Lung (tissue), 12 donors: Measurements from ENCODE around the gene CLN6. TPM values are rescaled to one million over a fixed set of nuclear protein-coding genes. Genes with fewer than 3 reads are reported as not detected.
"Not testable (repeated sequence)": the region's sequence is repeated elsewhere in the genome, so short reads cannot be mapped to it uniquely, and the experiment has no call there.

Experiments
- ATAC-seq: fragments of 200-7000 bp; cut with Tn5 transposase; one replicate; pipeline ENCODE4 v1.9.1; 2020; ENCODE audit warnings: moderate number of reproducible peaks; ENCODE audit not compliant: insufficient read depth, low FRiP score
- DNase-seq, 3 donors: peaks; one replicate each; pipeline ENCODE4 v3.0.0-alpha.2; 2013 to 2017
- H3K27ac ChIP-seq, 2 donors: one replicate each; pipeline ENCODE4 v1.5.1; 2013; ENCODE audit warnings: mild to moderate bottlenecking in 2 of 2, moderate library complexity in 2 of 2, control low read depth in 1 of 2, inconsistent platforms in 1 of 2, low read depth in 1 of 2, low read length in 1 of 2
- H3K27me3 ChIP-seq, 3 donors: one replicate each; pipeline ENCODE4 v1.5.1; 2013; ENCODE audit warnings: low read length in 2 of 3; ENCODE audit not compliant: control insufficient read depth in 3 of 3, insufficient read depth in 3 of 3
- H3K36me3 ChIP-seq, 4 donors: one replicate each; pipeline ENCODE4 v1.5.1; 2013; ENCODE audit warnings: low read length in 4 of 4, mild to moderate bottlenecking in 1 of 4, moderate library complexity in 1 of 4; ENCODE audit not compliant: control insufficient read depth in 4 of 4, insufficient read depth in 4 of 4
- H3K4me1 ChIP-seq, 5 donors: one replicate each; pipeline ENCODE4 v1.5.1; 2013; ENCODE audit warnings: low read length in 5 of 5, mild to moderate bottlenecking in 2 of 5, moderate library complexity in 1 of 5; ENCODE audit not compliant: control insufficient read depth in 5 of 5, insufficient read depth in 5 of 5
- H3K4me3 ChIP-seq: one replicate; pipeline ENCODE4 v1.5.1; 2013; ENCODE audit warnings: mild to moderate bottlenecking, control low read depth, moderate library complexity
- H3K9ac ChIP-seq, 2 donors: one replicate each; pipeline ENCODE4 v1.5.1; 2013; ENCODE audit warnings: low read length in 2 of 2, control low read depth in 1 of 2; ENCODE audit not compliant: insufficient read depth in 1 of 2
- H3K9me3 ChIP-seq, 4 donors: one replicate each; pipeline ENCODE4 v1.5.1; 2013; ENCODE audit warnings: low read length in 3 of 4, mild to moderate bottlenecking in 1 of 4, moderate library complexity in 1 of 4; ENCODE audit not compliant: control insufficient read depth in 4 of 4, insufficient read depth in 3 of 4
- WGBS, 2 donors: extraction: QIAGEN DNeasy Blood & Tissue Kit; methylation state at CpG; one replicate each; pipeline ENCODE4 v1.1.7; 2013; 5-methylcytosine and 5-hydroxymethylcytosine counted together
- polyA plus RNA-seq, 2 donors: library from polyadenylated mRNA; stranded (reverse); fragments of 200-250 nt; gene quantifications; one replicate each; pipeline ENCODE4 v1.2.1, GENCODE V29; 2013
- total RNA-seq, 2 donors: library from RNA; depleted of rRNA in 1 of 2; stranded (reverse); fragments of >200 nt in 1 of 2; gene quantifications; one replicate each; pipeline ENCODE4 v1.2.1, GENCODE V29; 2014 to 2021
- TF ChIP-seq, protein P1 (sequence below): IDR thresholded peaks from 2 replicates; pipeline ENCODE4 v1.5.1; 2012; ENCODE audit warnings: mild to moderate bottlenecking; ENCODE audit errors: control extremely low read depth, extremely low read depth
- donor health status: control.
- donor health status: control.
- donor health status: Bipolar disorder and iron deficiency.
- donor health status: healthy.
- donor health status: DM: yes; HTN: yes; CAD: no.

Gene CLN6
- total and polyA plus RNA-seq, 4 donors = 13.9 to 48.9 (median 42.2) TPM

DNA sequence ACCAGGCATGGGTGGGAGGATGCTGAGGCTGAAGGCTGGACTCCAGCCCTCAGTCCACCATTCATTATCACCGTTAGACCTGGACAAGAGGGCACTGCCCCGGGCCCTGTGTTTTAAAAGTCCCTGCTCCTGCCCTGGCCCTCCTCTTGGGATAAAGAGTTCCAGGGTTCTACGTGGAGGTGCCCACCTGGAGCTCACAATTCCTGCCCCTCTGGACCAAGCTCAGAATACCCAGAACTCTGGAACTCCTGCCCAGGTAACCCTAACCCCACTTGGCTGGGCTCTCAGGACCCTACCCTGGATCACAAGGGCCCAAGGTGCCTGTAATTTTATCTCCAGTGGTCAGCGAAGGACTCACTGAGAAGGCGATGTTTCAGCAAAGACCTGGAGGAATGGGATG is 25.6 kb downstream of the CLN6 start:
- 96% methylated on average over 5 of the region's 5 CpGs for WGBS, 2 donors
- no peak for DNase-seq
- Histone ChIP-seq H3K9me3 (no peaks in the 10 kb centered on the region), H3K4me3 (no peak overlapping the region), H3K4me1 (peaks cover 0 to 34% (median 9%) of the 10 kb centered on the region in 5 donors), H3K36me3 (peaks cover 0 to 3% (median 1%) of the 10 kb centered on the region in 4 donors), H3K27me3 (no peaks in the 10 kb centered on the region), H3K27ac (no peak overlapping the region), H3K9ac (no peak overlapping the region)
- TF ChIP-seq, protein P1, sequence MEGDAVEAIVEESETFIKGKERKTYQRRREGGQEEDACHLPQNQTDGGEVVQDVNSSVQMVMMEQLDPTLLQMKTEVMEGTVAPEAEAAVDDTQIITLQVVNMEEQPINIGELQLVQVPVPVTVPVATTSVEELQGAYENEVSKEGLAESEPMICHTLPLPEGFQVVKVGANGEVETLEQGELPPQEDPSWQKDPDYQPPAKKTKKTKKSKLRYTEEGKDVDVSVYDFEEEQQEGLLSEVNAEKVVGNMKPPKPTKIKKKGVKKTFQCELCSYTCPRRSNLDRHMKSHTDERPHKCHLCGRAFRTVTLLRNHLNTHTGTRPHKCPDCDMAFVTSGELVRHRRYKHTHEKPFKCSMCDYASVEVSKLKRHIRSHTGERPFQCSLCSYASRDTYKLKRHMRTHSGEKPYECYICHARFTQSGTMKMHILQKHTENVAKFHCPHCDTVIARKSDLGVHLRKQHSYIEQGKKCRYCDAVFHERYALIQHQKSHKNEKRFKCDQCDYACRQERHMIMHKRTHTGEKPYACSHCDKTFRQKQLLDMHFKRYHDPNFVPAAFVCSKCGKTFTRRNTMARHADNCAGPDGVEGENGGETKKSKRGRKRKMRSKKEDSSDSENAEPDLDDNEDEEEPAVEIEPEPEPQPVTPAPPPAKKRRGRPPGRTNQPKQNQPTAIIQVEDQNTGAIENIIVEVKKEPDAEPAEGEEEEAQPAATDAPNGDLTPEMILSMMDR = no peak
- no peak for ATAC-seq

DNA sequence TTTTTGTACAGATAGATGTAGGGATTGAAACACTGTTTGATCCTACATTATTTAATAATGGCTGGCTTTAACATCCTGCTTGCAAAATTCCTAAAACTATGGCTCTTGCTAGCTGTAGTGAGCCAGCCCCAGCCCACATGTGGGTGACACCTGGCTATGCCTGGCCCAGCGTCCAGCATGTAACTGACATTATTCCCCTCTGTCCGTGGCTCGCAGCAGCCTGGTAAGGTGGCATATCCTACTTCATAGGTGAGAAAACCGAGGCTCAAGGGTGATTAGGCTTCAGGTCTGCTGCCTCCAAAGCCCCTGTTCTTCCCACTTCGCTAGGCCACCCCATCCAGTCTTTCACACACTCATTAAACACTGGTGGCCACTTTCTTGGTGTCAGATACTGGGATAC is 26.0 kb downstream of the CLN6 start:
- no peak overlapping the region for H3K27ac ChIP-seq
- DNase-seq (no peak), ATAC-seq (no peak)
- H3K27me3 ChIP-seq = no peaks in the 10 kb centered on the region
- 96 to 98% methylated on average over 5 of the region's 5 CpGs for WGBS, 2 donors
- peaks cover 0 to 3% (median 1%) of the 10 kb centered on the region in 4 donors for H3K36me3 ChIP-seq
- H3K4me3 ChIP-seq = no peak overlapping the region
- TF ChIP-seq, protein P1 = no peak
- no peak overlapping the region for H3K9ac ChIP-seq
- H3K4me1 ChIP-seq = peaks cover 0 to 32% (median 9%) of the 10 kb centered on the region in 5 donors
- H3K9me3 ChIP-seq = no peaks in the 10 kb centered on the region

DNA sequence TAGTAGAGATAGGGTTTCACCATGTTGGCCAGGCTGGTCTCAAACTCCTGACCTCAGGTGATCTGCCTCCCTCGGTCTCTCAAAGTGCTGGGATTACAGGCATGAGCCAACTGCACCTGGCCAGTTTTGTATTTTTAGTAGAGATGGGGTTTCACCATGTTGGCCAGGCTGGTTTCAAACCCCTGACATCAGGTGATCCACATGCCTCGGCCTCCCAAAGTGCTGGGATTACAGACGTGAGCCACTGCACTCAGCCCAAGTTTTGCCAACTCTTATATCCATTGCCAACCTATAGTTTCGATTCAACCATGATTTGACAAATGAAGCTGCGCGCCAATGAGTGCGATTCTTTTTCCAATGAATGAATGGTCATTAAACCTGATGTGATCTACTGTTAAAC is 26.5 kb downstream of the CLN6 start:
- peaks cover 0 to 29% (median 9%) of the 10 kb centered on the region in 5 donors for H3K4me1 ChIP-seq
- not testable (repeated sequence) for DNase-seq, ATAC-seq

DNA sequence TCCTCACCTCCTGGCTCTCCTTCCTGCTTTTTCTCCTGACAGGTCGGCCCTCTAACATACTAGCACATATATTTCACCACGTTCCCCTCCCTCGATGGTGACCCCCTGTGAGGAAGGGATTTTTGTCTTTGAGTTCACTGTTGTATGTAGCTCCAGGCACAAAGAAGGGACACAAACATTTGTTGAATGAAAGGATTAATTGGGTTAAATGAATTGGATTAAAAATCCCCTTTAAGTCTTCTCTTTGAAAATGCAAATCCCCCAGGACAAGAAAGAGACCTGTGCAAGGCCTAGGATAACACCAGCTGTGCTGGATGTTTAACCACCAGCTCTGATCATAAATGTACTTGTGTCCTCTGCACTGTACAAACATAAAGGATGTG is 27.7 kb downstream of the CLN6 start:
- DNase-seq = no peak
- Histone ChIP-seq H3K4me3 (no peak overlapping the region), H3K27ac (no peak overlapping the region), H3K9ac (no peak overlapping the region), H3K9me3 (no peaks in the 10 kb centered on the region), H3K36me3 (no peaks in the 10 kb centered on the region), H3K4me1 (peaks cover 0 to 28% (median 9%) of the 10 kb centered on the region in 5 donors), H3K27me3 (no peaks in the 10 kb centered on the region)
- ATAC-seq = no peak
- TF ChIP-seq, protein P1 = no peak
- 53 to 59% methylated on average over 3 of the region's 3 CpGs for WGBS, 2 donors

More for the DNA sequence above, 26.5 kb downstream of the CLN6 start:
- not testable (repeated sequence) for H3K9me3 ChIP-seq, H3K9ac ChIP-seq, H3K4me3 ChIP-seq, H3K36me3 ChIP-seq, H3K27me3 ChIP-seq, H3K27ac ChIP-seq
- 97% methylated on average over 7 of the region's 7 CpGs for WGBS, 2 donors
